Neural progenitor cell (in vitro differentiated cells): Measurements from ENCODE around the gene FCN3. TPM values are rescaled to one million over a fixed set of nuclear protein-coding genes. Genes with fewer than 3 reads are reported as not detected.

Experiments used
- DNase-seq: peaks from one replicate; pipeline ENCODE4 v3.0.0-alpha.2; 2016; ENCODE audit warnings: low spot score
- H2AFZ ChIP-seq: fragments of 200-600 bp; sonication (generic); replicated peaks from 2 replicates; pipeline ENCODE4 v1.6.1; 2016; ENCODE audit warnings: antibody characterized with exemption
- H3F3A ChIP-seq: fragments of 200-600 bp; sonication (generic); 2 replicates; pipeline ENCODE4 v1.6.1; 2016; ENCODE audit warnings: antibody characterized with exemption, low read depth
- H3K27ac ChIP-seq: fragments of 200-600 bp; sonication (generic); 2 replicates; pipeline ENCODE4 v1.5.1; 2016; ENCODE audit warnings: mild to moderate bottlenecking
- H3K27me3 ChIP-seq: fragments of 200-600 bp; sonication (generic); 2 replicates; pipeline ENCODE4 v1.6.1; 2016; ENCODE audit warnings: mild to moderate bottlenecking, moderate library complexity
- H3K36me3 ChIP-seq: fragments of 200-600 bp; sonication (generic); 2 replicates; pipeline ENCODE4 v1.5.1; 2016
- H3K4me1 ChIP-seq: fragments of 200-600 bp; sonication (generic); 2 replicates; pipeline ENCODE4 v1.6.1; 2016; ENCODE audit warnings: mixed run types
- H3K4me2 ChIP-seq: fragments of 200-600 bp; sonication (generic); 2 replicates; pipeline ENCODE4 v1.6.1; 2016
- H3K4me3 ChIP-seq: fragments of 200-600 bp; sonication (generic); 2 replicates; pipeline ENCODE4 v1.5.1; 2016
- H3K79me2 ChIP-seq: fragments of 200-600 bp; sonication (generic); 2 replicates; pipeline ENCODE4 v1.6.1; 2016; ENCODE audit warnings: low read depth
- H3K9ac ChIP-seq: fragments of 200-600 bp; sonication (generic); 2 replicates; pipeline ENCODE4 v1.6.1; 2016
- H3K9me3 ChIP-seq: fragments of 200-600 bp; sonication (generic); 2 replicates; pipeline ENCODE4 v1.5.1; 2016; ENCODE audit warnings: low read depth
- H4K20me1 ChIP-seq: fragments of 200-600 bp; sonication (generic); 2 replicates; pipeline ENCODE4 v1.6.1; 2016; ENCODE audit warnings: low read depth
- H3K27ac Mint-ChIP-seq: 3 replicates; pipeline ENCODE4 v1.8.0; 2021; ENCODE audit warnings: mixed read lengths
- H3K27me3 Mint-ChIP-seq: 2 replicates; pipeline ENCODE4 v1.8.0; 2022; ENCODE audit warnings: low read depth, mild to moderate bottlenecking, inconsistent platforms, moderate library complexity, mixed read lengths; ENCODE audit not compliant: insufficient read depth
- H3K36me3 Mint-ChIP-seq: 3 replicates; pipeline ENCODE4 v1.8.0; 2021; ENCODE audit warnings: mixed read lengths
- H3K4me1 Mint-ChIP-seq: 3 replicates; pipeline ENCODE4 v1.8.0; 2021; ENCODE audit warnings: mixed read lengths
- H3K4me3 Mint-ChIP-seq: 3 replicates; pipeline ENCODE4 v1.8.0; 2021; ENCODE audit warnings: mild to moderate bottlenecking, moderate library complexity, mixed read lengths
- H3K9me3 Mint-ChIP-seq: 3 replicates; pipeline ENCODE4 v1.8.0; 2020; ENCODE audit warnings: mixed read lengths
- CTCF ChIP-seq: fragments of 200-600 bp; sonication (generic); IDR thresholded peaks from 2 replicates; pipeline ENCODE4 v1.5.1; 2017; ENCODE audit warnings: antibody characterized with exemption, mild to moderate bottlenecking
- EZH2 ChIP-seq: fragments of 200-600 bp; sonication (generic); IDR thresholded peaks from 2 replicates; pipeline ENCODE4 v1.6.1; 2017; ENCODE audit warnings: antibody characterized with exemption, mild to moderate bottlenecking, moderate library complexity
- EZH2phosphoT487 ChIP-seq: fragments of 200-600 bp; sonication (generic); IDR thresholded peaks from 2 replicates; pipeline ENCODE4 v1.6.1; 2017; ENCODE audit warnings: antibody characterized with exemption
- total RNA-seq: library from RNA; depleted of rRNA; stranded (reverse); fragments of >200 nt; gene quantifications from 2 replicates; pipeline ENCODE4 v1.2.3, GENCODE V29; 2015; ENCODE audit warnings: low replicate concordance

The FCN3 gene
- total RNA-seq, 1 donor from 2014 or later, result not detected

GRCh38 chr1:27397110-27397509 lies 22.5 kb upstream of the FCN3 start:
- Mint-ChIP-seq H3K27me3 (peaks cover 12% of the 10 kb centered on the region), H3K4me1 (peaks cover 51% of the 10 kb centered on the region)

DNA sequence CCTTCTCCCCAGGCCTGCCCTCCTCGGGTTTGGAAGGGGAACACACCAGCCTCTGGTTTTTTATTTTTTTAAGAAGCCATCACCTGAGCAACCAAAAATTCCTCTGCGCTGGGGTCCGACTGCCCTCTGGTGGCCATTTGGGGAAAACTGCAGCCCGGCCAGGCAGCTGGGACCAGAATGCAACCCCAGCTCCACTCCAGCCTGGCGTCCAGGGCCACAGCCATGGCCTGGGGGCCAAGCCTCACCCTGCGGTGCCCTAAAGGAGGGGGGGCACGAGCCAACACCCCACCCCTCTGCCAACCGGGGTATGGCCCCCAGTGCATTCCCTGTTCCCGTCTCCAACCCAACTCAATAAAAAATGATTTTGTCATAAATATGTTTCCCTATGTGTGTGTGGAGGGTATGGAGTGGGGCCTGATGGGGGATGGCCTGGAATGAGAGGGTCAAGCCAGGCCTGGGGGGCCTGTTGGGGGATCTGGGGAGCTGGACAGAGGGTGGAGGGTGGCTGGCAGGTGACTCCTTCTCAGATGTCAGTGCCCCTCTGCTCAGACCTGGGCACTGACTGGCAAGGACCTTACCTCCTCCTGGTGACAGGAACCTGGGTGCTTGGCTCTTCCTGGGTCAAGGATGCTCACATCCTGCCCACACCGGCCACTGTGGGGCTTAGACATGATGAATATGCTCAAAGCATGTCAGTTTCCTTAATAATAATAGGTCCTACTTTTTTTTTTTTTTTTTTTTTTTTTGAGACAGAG lies 21.0 kb upstream of the FCN3 start:
- peaks cover 52% of the 10 kb centered on the region for H3K4me1 Mint-ChIP-seq
- H3K9me3 Mint-ChIP-seq, result no peaks in the 10 kb centered on the region
- Histone ChIP-seq H3K36me3 (no peaks in the 10 kb centered on the region), H3K9me3 (no peaks in the 10 kb centered on the region), H3K79me2 (no peaks in the 10 kb centered on the region), H4K20me1 (no peaks in the 10 kb centered on the region), H3K27me3 (no peaks in the 10 kb centered on the region), H3F3A (peaks cover 15% of the 10 kb centered on the region), H3K9ac (no peak overlapping the region), H2AFZ (no peak overlapping the region), H3K4me3 (no peak overlapping the region), H3K4me1 (peaks cover 31% of the 10 kb centered on the region), H3K27ac (no peak overlapping the region), H3K4me2 (no peak overlapping the region)
- H3K27me3 Mint-ChIP-seq, result peaks cover 11% of the 10 kb centered on the region
- peak; percentile 96 for TF ChIP-seq CTCF
- no peak for TF ChIP-seq EZH2
- H3K36me3 Mint-ChIP-seq, result no peaks in the 10 kb centered on the region
- DNase-seq, result peak; percentile 83
- H3K27ac Mint-ChIP-seq, result no peak overlapping the region
- H3K4me3 Mint-ChIP-seq, result no peak overlapping the region

More at GRCh38 chr1:27397110-27397509, 22.5 kb upstream of the FCN3 start:
- no peak for DNase-seq
- Histone ChIP-seq H3K9me3 (no peaks in the 10 kb centered on the region), H3K79me2 (no peaks in the 10 kb centered on the region), H3K9ac (no peak overlapping the region), H2AFZ (no peak overlapping the region), H3K4me2 (no peak overlapping the region), H3K27ac (no peak overlapping the region), H3F3A (peaks cover 18% of the 10 kb centered on the region), H3K4me1 (peaks cover 21% of the 10 kb centered on the region), H3K4me3 (no peak overlapping the region), H3K36me3 (no peaks in the 10 kb centered on the region), H3K27me3 (no peaks in the 10 kb centered on the region), H4K20me1 (no peaks in the 10 kb centered on the region)
- no peak overlapping the region for H3K4me3 Mint-ChIP-seq
- no peaks in the 10 kb centered on the region for H3K36me3 Mint-ChIP-seq
- no peak for TF ChIP-seq CTCF
- no peak for TF ChIP-seq EZH2phosphoT487
- TF ChIP-seq EZH2, result no peak
- no peaks in the 10 kb centered on the region for H3K9me3 Mint-ChIP-seq
- H3K27ac Mint-ChIP-seq, result peak overlapping the region; percentile 50

- H3K9me3 Mint-ChIP-seq, result no peaks in the 10 kb centered on the region
- Histone ChIP-seq H3K9ac (no peak overlapping the region), H3K79me2 (no peaks in the 10 kb centered on the region), H3K9me3 (no peaks in the 10 kb centered on the region), H3K36me3 (no peaks in the 10 kb centered on the region), H3K27ac (no peak overlapping the region), H3F3A (peaks cover 15% of the 10 kb centered on the region), H3K27me3 (no peaks in the 10 kb centered on the region), H3K4me3 (no peak overlapping the region), H2AFZ (no peak overlapping the region), H4K20me1 (no peaks in the 10 kb centered on the region), H3K4me2 (no peak overlapping the region), H3K4me1 (peaks cover 26% of the 10 kb centered on the region)
- H3K36me3 Mint-ChIP-seq, result no peaks in the 10 kb centered on the region
- H3K4me1 Mint-ChIP-seq, result peaks cover 45% of the 10 kb centered on the region
- peak overlapping the region; percentile 31 for H3K4me3 Mint-ChIP-seq
- no peak for TF ChIP-seq EZH2
- TF ChIP-seq CTCF, result no peak
- no peak overlapping the region for H3K27ac Mint-ChIP-seq
- H3K27me3 Mint-ChIP-seq, result peaks cover 11% of the 10 kb centered on the region
- no peak for DNase-seq
Observed at GRCh38 chr1:27394925-27395324, 20.3 kb upstream of the FCN3 start.
